AG09309 (cell line): ENCODE results near the gene PRKCH.

Experiments used
- DNase-seq: peaks from one replicate; pipeline ENCODE4 v3.0.0-alpha.2; 2010; ENCODE audit warnings: low read depth
- H3K4me3 ChIP-seq: 2 replicates; pipeline ENCODE4 v1.5.1; 2011; ENCODE audit warnings: mild to moderate bottlenecking, low read depth, low read length, moderate library complexity; ENCODE audit not compliant: control insufficient read depth
- TF ChIP-seq, protein P1 (sequence below): IDR thresholded peaks from 2 replicates; pipeline ENCODE4 v1.5.1; 2011; ENCODE audit warnings: mild to moderate bottlenecking, low read depth, low read length, inconsistent platforms; ENCODE audit not compliant: insufficient read depth, control insufficient read depth; ENCODE audit errors: missing control alignments

The PRKCH gene

DNA sequence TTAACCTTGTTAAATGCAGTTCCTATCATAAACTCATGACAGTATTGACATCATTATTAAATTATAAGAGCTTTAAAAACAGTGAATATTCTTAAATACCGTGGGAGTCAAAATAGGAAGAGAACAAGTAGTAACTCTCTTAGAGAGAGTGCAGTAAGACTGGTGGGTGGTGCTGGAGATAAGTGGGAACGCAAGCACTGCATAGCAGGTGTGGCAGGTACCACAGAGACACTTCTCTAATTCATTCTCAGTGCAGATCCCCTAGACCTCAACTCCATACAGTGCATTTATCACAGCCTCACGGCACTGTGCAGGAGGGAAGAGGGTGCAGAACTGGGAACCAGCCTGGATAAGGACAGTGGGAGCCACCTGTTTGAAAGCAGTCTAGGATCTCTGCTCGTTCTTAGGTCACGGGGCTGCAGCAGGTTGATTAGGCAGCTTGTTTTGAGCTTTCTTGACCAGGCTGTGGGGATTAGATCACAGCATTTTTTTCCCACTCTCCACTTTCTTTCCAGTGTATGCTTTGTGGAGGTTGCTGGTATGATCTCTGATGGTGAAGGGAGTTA lies 165.6 kb downstream of the PRKCH start:
- TF ChIP-seq, protein P1, sequence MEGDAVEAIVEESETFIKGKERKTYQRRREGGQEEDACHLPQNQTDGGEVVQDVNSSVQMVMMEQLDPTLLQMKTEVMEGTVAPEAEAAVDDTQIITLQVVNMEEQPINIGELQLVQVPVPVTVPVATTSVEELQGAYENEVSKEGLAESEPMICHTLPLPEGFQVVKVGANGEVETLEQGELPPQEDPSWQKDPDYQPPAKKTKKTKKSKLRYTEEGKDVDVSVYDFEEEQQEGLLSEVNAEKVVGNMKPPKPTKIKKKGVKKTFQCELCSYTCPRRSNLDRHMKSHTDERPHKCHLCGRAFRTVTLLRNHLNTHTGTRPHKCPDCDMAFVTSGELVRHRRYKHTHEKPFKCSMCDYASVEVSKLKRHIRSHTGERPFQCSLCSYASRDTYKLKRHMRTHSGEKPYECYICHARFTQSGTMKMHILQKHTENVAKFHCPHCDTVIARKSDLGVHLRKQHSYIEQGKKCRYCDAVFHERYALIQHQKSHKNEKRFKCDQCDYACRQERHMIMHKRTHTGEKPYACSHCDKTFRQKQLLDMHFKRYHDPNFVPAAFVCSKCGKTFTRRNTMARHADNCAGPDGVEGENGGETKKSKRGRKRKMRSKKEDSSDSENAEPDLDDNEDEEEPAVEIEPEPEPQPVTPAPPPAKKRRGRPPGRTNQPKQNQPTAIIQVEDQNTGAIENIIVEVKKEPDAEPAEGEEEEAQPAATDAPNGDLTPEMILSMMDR = no peak
- no peak for DNase-seq
- no peak overlapping the region for H3K4me3 ChIP-seq

DNA sequence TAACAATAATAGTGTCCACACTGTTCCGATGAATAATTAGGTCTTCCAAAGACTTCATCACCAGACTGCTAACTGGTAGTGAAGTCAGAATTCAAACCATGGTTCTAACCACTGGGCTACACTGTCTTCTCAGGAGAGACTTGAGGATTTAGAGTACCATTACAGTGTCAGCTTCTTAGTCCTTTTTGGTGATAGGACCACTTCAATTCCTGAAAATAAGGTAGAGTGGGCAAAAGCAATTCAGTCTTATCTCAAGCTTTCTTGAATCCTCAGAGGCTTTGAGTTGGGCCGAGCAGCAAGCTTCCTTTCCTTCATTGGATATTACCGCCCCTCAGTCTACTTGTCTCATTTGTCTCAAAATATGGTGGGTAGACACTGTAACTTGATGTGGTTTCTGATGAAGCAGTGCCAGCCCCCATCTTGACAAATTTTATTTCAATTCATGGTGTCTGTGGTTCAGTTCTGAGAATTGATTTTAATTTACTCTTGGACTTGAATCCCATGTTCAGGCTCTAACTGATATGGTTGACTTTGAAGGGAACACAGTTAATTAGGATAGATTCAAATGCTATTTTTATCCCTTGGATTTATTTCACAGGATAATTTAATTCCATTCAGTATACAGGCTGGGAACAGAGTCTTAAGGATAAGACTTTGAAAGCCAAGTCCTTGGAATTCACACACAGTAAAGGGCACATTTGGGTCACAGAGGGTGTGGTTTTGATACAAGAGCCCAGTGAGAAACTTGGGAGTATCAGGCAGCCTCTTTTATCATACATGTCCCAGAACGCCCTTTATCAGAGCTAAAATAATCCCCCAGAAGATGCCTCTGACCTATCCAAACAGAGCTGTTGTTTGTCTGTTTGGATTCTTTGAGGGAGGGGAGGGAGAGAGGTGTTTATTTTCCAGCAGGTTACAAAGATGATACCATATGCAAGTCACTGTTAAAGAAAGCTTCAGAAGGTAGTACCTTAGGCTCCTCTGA lies 167.3 kb downstream of the PRKCH start:
- TF ChIP-seq, protein P1 = no peak
- DNase-seq = no peak
- H3K4me3 ChIP-seq = no peak overlapping the region

DNA sequence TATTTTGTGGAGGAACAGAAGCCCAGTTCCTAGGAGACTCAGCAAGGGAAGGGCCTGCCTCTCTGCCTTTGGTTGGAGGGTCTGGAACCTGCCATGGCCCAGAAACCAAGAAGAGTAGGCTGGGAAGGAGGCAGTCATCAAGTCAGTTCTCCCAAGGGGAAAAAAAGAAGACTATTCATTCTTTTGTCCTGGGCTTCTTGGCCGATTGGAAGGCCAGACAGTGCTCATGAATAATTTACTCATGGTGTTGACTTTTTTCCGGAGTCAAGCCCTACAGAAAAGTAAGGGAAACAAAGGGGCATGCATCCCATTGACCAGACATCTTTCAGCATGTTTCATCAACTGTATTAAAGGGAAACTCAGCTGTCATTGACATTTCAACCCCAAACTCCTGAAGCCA lies 168.1 kb downstream of the PRKCH start:
- TF ChIP-seq, protein P1 = no peak
- no peak for DNase-seq
- no peak overlapping the region for H3K4me3 ChIP-seq

DNA sequence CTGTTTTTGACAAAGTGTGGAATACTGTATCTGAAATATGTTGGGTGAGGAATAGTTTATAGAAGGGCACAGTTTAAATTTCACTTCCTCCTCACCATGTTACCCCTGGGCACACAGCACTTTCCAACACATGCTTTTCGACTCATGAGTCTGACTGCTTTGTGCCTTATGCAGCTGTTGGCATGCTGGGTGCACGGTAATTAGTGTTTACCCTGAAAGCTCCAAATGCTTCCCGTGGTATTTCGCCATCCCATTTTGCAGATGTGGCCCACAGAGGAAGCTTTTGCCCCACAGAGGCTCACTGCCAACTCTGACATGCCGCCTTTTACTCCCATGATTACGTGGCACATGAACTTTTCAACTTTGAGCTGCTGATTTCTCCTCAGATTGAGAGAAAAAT lies 168.6 kb downstream of the PRKCH start:
- DNase-seq = no peak
- no peak overlapping the region for H3K4me3 ChIP-seq
- TF ChIP-seq, protein P1 = no peak

DNA sequence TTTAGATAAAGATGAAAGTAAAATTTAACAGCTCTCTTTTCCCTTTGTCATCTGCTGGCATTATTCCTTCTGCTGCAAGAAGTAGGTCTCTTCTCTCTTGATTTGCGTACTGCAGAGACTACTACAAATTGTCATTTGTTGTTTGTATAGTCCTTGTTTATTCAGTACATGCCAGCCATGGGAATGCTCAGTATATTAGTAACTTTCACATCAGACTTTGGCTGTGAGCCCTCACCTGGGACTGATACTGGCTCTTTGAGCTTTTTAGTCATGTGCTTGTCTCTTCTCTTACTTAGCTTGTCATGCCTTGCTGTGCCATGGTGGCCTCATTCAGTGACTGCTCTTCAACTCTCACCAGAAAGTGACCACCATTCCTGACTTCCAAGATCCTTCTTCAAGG lies 169.8 kb downstream of the PRKCH start:
- no peak for DNase-seq
- TF ChIP-seq, protein P1 = no peak
- H3K4me3 ChIP-seq = no peak overlapping the region

DNA sequence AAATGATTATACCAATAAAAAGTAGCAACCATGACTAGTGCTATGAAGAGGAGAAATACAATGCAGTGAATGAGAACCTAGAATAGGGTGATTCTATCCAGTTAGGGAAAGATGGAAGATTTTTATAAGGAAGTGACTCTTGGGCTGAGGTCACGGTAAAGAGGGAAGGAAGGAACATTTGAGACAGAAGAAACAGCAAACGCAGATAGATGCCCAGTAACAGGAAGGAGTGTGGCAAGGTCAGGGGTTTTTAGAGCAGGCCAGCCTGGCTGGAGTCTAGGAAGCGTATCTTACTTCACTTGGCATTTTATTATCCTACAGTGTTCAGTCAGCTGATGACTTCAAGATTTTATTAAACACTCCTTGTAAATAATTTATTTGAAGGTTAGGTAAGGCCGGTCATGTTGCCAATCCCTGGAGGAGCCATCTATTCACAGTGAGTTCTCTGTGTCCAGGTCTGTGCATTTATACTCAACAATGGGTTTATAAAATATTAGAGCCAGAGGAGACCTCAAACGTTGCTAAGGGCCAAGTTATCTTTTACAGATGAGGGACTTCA lies 170.6 kb downstream of the PRKCH start:
- H3K4me3 ChIP-seq = no peak overlapping the region
- TF ChIP-seq, protein P1 = no peak
- DNase-seq = no peak
